Stimulated activated CD8-positive, alpha-beta memory T cell treated with anti-CD3 and anti-CD28 coated beads, Interleukin-7, amount 100 ng/mL, for 1 hour (primary cell): ENCODE measurements around the gene DEAF1.
A peak's percentile ranks its signal among the peaks of the same experiment; 100 is the strongest.
"Not testable (repeated sequence)": the region's sequence is repeated elsewhere in the genome, so short reads cannot be mapped to it uniquely, and the experiment has no call there.

ENCODE experiments used
- DNase-seq, 2 donors: peaks; one replicate each; pipeline ENCODE4 v3.0.0-alpha.2; 2020; ENCODE audit warnings: low read depth in 2 of 2

Gene DEAF1

DNA sequence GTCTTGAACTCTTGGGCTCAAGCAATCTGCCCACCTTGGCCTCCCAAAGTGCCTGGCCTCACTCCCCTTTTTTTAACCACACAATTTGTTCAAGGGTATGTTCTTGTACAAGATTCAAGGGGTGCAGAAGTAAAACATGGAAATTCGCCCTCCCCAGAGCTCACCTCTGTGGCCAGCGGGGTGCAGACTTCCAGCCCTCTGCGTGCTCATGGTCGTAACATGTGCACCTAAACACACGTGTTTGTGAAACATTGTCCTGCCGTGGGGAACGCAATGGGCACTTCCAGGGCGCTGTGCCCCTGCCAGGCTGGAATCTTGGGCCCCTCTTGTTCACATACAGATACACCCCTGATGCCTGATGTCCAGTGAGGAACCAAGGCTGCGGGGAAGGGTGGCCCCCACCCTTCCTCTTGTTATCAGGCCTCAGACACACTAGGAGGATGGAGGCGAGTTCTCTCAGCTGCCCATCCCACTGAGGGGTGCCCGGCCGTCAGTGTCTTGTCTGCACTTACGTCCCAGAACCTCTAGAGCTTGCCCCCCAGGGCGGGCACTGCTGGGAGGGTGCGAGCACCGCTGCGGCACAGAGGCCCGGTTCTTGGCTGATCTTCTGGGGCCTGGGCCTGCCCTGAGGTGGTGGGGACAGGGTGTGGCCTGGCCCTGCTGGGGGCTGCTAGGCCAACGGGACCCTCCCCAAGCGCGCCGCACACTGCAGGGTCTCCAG is 6.9 kb upstream of the DEAF1 start:
- DNase-seq: no peak

DNA sequence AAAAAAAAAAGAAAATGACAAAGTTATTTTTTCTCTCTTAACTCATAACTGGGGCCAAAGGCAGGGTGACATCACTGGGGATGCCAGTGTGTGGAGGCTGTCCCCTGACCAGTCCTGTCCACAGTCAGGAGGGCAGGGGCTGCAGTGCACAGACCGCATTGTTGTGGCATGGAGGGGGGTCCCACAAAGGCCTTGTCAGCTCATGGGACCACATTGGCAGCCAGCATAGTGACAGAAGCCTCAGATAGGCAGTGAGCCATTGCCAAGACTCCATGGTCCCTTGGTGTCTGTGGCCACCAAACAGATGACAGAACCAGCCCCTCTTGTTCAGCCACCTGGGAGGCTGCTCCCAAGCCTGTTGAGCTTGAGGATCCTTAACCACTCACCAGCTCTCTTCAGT is 4.7 kb upstream of the DEAF1 start:
- no peak for DNase-seq

DNA sequence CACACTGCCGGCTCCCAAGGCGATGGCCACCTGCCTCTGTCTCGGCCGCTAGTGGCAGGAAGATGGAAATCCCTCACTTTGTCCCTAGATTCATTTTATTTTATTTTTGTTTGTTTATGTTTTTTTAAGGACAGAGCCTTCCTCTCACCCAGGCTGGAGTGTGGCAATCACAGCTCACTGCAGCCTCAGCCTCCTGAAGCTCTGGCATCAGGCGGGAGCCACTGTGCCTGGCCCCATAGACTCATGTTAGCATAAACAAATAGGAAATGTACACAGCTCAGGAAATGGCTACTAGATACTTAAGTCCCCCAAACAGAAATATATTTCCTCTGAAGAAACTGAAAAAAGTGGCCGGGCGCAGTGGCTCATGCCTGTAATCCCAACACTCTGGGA is 4.1 kb upstream of the DEAF1 start:
- no peak for DNase-seq

DNA sequence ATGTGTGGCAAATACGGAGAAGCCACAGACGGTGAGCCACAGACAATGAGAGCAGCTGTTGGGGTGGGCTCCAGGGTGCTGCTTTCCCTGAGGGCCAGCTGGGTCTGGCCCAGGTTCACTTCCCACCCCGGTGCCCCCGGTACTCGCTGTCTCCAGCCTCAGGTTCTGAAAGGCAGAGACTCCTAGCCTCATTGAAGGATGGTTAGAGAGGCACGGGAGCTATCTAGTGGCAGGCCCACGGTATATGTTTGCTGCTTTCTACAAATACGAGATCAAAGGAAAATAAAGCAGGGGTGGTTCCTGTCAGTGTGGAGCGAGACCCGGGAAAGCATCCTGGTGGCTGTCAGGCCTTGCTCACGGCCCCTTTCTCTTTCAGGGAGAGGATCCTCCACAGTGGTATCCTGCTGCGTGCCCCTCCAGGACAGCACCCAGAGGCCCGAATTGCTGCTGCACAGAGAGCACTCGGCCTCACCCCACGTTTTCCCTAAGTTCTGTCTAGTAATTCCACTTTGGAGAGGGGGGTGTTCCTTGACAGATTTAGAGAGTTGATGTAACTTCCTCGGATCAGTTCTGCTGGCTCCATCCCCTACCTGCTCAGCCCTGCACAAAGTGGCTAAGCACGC is 3.6 kb upstream of the DEAF1 start:
- DNase-seq: no peak

DNA sequence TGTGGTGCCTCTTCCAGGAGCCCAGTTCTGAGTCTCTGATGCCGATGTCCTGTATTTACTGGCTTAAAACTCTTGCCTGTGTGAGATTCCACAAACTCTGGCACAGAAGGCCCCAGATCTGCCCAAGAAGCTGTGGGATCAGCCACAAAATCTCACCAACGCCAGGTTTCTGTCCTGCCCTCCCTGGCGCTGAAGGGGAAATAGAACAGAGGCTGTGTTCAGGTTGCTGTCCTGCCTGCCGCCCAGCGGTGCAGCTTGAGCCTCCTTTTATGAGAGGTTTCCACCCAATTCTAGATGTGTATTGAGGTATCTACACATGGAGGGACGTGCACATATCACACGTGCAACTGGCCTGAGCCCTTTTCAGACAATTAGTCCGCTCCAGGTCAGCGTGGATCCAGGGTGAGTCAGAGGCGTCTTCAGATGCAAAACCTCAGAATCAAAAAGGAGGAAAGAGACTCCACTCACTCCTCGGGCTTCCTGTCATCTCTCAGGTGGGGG is 2.8 kb upstream of the DEAF1 start:
- DNase-seq: no peak

DNA sequence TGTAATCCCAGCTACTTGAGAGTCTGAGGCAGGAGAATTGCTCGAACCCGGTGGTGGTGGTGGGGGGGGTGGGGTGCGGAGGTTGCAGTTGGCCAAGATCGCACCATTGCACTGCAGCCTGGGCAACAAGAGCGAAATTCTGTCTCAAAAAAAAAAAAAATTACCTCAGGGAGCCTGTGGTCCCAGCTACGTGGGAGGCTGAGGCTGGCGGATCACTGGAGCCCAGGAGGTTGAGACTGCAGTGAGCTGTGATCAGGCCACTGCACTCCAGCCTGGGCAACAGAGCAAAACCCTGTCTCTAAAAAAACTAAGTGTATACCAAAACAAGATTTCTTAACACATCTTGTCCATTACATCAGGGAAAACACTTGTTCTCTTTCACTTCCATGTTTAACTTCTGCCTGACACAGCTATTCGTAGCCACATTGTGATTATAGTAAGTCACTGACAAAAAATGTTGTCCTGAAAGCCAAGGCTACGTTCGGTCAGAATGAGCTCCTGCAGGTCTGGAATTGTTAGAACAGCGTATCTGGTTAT is 2.0 kb upstream of the DEAF1 start:
- no peak for DNase-seq

DNA sequence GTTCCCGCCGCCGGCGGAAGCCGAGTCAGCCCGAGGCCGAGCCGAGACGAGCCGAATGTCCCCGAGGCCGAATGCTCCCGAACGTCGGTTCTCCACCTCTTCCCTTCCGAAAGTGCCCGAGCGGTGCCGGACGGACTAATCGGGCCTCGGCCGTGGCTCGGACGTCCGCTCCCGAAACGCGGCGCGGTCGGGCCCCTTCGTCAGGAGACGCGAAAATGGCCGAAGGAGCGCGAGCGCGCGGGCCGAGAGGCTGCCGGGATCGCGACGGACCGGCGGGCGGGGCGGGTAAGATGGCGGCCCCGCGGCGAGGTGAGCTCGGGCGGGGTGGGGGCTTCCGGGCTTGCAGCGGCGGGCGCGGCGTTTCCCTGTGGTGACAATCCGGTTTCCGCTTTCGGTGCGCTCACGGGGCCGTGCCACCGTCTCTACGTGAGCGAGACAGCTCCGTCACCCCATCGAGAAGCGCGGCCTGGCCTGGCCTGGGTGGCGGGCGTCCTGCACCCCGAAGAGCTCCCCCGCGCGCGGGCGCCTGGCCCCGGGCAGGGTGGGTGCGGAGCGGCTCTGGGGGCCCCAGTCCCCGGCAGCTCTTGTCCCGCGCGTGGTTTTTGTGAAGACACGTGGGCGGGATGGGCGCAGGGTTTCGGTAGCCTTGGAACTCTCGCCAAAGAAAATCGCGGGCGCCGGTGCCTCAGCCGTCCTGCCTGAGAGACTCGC is 671 bp upstream of the DEAF1 start, which contains the start of gene TMEM80:
Gene TMEM80 (plus strand): TSS at position 279 of the 711 bp plus-strand sequence. CDS start 12 bp downstream, at position 291.
- DNase-seq: peak; percentile 88 to 90

DNA sequence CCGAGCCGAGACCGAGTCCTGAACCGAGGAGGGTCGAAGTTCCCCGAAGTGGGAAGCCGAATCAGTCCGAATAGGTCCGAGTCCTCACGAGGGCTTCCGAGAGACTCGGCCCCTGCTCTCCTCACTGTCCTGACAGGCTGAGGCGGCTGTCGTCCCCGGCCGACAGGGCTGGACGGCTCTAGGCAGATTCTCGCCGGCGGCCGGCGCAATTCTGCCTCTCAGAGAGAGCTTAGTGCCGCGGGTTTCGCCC is 191 bp upstream of the DEAF1 start:
- no peak for DNase-seq

DNA sequence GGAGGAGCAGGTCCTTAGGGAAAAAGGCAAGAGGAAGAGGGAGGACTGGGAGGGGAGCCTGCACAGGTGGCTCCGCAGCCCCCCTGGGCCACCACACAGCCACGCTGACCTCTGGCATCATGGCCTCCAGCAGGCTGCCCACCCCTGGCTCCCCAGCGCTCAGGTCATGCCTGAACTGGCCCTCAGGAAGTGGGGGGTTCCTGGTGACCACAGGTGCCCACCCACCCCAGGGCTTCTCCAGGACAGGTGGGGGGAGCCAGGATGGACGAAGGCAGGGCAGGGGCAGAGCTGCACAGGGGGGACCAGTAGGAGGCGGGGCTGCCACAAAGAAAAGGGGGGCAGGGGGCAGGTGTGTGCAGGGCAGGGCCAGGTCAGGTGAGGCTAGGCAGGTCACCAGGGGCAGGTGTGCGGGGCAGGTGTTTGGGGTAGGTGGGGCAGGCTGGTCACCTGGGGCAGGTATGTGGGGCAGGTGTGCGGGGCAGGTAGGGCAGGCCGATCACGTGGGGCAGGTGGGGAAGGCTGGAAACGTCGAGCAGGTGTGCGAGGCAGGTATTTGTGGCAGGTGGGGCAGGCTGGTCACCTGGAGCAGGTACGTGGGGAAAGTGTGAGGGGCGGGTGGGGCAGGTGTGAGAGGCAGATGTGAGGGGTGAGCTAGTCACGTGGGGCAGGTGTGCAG is 997 bp downstream of the DEAF1 start:
- no peak for DNase-seq

DNA sequence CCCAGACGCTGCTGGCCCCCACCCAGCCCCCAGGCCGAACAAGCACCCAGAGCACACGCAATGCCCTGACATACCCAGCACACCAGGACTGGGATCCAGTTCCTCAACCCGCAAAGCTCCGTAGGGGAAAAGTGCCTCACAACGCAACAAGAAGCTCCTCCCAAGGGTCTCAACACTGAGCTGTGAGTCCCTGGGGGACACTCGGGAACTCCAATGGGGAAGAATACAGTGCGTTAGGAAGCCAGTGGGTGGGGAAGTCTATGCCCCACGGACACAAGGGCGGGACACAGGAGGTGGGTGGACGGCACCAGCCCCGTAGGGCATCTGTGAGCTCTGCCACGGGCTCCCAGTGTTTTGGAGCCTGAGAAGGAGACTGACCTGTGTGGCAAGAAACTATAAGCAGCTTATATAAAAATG is 1.6 kb downstream of the DEAF1 start:
- no peak for DNase-seq

DNA sequence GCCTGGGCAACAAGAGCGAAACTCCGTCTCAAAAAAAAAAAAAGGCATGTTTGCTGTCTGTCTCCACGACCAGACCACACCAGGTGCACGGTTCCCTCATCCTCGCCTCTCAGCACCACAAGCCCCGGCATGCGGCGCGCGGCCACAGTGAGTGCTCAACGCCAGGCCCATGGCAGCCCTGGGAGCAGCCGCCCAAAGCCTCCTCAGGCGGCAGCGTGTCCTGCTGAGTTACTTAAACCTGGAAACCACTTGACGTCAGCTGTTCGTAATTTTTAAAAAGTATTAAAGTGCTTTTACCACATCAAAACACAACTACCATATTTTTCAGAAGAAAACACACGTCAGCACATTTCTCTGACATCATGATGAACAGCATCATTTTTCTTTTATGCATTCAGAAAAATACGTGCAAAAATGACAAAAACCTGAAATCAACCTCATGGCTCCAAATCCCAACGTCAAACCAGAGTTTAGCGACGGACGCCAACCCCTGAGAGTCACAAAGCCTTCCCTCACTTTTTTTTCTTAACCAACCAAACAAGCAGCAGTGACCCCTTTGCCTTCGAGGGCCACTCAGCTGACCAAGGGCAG is 2.1 kb downstream of the DEAF1 start:
- no peak for DNase-seq

DNA sequence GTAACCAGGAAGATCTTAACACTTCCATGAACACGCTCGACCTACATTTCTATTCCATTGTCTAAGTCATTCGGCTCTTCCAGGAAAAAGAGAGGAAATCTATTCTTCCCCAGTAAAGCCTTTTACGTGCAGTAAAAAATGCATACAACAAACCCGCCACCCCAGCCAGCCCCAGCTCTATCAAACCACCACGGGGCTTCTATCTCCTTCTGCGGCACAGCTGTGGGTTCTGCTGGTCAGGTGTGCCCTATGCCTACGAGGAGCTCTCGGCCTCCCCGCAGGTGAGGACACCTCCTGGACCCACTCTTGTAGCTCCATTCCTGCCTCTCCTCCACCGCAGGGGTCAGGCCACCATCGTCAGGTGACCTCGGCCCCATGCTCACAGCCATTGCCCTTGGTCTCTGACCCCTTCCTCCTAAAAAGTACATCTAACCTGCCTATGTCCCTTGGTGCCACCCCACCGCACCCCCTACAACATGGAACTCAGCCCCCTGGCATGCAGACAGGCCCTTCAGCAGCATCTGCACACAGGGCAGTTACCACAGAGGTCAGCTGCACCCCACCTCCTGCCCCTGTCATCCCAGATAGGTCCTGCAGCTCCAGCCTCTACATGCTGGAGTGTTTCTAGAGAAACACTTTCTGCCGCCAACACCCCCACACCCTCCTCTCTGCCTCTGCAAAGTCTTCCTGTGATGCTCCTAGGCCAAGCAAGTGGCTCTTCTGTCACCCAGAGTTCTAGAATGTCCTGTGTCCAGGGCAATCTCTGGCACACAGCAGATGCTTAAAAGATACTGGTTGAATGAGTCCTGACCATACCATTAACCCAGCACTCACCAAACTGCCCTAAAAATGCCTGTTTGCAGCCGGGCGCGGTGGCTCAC is 3.1 kb downstream of the DEAF1 start:
- no peak for DNase-seq

DNA sequence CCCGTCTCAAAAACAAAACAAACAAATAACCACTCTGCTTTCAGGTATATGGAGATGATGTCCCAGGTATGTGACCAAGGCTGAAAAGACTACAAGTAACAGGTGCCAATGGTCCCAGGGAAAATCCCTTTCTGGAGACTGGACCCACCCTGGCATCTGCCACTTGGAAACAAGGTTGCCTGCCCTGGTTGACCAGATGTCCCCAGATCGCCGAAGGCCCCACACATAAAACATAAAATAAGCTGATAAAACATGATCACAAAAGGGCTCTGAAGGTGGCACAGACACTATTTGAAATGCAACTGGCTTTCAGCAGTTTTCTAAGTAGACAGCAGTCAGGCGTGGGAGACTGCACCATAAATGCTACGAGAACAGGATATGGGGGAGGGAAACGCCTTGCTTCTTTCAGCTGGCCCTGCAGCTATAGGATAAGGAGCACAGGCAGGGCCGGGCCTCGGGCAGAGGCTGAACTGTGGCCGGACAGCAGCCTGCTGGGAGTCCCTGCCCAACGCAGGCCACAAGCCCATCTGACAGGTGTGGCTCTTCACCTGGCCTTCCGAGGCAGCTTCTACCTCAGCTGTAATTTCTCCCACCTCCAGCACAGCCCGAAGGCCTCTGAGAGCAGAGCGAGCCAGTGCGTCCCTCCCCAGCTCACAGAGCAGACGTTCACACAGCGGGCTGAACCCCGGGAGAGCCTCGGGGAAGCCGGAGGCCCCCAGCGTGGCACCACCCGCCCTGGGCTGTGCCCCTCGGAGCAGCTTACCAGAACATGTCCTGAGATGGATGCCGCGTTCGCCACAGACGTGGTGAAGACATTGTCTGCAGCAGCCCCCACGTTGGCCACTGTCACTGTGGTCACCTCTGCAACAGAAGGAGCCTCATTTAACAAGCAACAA is 4.0 kb downstream of the DEAF1 start:
- no peak for DNase-seq

DNA sequence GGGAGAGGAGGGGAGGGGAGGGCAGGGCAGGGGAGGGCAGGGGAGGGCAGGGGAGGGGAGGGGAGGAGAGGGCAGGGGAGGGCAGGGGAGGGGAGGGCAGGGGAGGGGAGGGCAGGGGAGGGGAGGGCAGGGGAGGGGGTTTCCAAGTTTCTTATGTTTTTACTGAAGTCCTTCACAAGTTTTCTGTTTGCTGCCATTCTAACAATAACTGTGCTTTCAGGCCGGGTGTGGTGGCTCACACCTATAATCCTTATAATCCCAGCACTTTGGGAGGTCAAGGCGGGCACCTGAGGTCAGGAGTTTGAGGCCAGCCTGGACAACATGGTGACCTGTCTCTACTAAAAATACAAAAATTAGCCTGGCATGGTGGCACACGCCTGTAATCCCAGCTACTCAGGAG is 4.8 kb downstream of the DEAF1 start:
- not testable (repeated sequence) for DNase-seq

DNA sequence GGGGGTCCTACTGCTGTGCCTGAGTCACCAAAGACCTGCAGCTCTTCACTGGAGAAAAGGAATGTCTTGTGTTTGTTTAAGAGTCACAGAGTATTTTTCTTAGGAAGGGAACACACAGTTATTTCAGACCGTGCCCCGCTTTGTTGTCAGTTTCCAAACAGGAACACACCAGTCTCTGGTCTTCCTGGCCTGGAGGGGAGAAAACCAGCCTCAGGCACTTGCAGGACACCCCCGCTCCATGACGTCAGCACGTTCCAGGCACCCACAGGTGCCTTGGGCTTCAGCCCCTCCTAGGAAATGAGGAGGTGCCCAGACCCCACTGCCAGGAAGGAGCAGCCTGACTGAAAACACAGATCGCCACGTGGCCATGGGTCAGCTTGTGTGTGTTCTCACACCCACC is 5.4 kb downstream of the DEAF1 start:
- DNase-seq: no peak

DNA sequence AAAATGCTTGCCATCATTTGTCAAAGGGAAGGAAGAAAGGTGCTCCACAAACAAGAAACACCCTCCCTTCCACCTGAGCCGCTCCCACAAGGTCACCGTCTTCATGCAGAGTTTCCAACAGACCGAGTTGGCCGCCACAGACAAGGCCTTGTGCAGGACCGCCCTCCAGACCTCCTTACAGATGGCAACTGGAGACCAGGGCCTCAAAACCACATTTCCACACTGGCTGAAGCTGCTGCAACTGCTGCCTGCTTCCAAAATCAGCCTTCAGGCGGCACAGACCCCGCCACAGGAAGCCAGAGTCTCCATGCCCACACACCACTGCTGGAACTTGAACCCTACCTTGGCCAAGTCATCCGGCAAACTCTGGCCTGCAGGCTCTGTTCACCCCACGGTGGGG is 6.3 kb downstream of the DEAF1 start:
- DNase-seq: no peak

DNA sequence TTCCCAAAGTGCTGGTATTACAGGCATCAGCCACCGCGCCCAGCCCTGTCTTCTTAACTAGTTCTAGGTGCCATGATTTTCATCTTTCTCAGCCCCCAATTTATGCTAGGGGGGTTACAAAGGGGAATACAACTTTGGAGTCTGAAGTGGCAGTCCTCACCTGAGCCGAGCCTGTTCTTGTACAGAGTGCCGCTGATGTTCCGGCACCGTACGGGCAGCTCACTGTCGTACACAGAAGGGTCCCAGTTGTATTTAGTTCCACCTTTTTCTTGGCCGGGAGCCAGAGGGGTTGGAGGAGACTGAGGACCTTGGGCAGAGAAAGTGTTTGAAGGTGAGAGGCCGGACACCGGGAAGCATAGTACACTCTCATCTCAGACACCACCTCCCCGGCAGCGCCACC is 7.3 kb downstream of the DEAF1 start:
- DNase-seq: no peak

DNA sequence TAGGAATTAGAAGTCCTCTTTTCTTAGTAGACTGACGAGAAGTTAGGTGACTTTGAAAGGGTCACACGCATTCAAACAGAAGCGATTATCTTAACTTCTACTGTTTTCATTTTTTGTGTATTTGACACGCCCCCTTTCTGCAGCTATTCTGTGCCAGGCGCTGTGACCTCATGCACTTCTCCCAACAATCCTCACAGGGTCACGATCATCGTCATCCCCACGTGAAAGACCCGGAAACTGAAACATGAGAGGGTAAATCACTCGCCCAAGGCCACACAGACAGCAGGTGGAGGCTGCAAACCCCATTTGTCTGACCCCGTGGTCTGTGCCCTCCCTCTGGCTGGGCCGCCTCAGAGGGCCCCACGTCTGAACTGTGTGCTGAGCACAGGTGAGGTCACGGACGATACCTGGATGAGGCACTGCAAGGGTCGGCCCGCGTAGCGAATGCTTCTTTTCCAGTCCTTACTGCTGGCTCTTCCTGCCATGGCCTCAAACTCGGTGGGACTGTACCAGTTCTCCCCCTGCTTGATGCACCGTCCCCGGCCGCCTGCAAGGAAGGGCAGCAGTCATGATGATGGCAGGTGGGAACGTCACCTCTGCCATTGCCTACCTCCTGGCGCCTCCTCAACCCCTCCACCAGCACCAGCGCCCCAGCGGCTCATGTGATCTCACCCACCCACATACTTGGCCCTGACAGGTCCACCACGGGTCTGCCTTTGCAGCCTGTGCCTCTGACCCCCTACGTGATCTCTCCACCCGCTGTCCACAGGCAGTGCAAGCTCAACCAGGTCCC is 8.4 kb downstream of the DEAF1 start:
- no peak for DNase-seq

DNA sequence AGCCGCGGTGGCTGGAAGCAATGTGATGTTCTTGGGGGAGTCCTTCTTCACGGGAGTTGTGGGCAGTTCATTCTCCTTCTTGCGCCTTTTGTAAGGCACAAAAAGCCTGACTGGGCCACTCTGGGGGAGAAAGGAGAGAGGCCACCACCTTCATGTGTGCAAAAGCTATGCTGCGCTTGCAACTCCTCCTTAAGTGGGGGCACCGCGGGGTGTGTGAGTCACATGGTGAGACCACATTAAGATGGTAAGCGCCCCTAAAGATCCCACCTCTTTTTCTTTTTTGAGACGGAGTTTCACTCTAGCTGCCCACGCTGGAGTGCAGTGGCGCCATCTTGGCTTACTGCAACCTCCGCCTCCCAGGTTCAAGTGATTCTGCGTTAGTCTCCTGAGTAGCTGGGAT is 14.1 kb downstream of the DEAF1 start:
- DNase-seq: no peak
